Activated gamma-delta T cell treated with Interleukin-2 at 50 U/mL for 16 hours (primary cell): ENCODE measurements around the gene NFYB.
"Not testable (repeated sequence)": the region's sequence is repeated elsewhere in the genome, so short reads cannot be mapped to it uniquely, and the experiment has no call there.

Experiments used
- DNase-seq: peaks from one replicate; pipeline ENCODE4 v3.0.0-alpha.2; 2020

Gene NFYB

DNA sequence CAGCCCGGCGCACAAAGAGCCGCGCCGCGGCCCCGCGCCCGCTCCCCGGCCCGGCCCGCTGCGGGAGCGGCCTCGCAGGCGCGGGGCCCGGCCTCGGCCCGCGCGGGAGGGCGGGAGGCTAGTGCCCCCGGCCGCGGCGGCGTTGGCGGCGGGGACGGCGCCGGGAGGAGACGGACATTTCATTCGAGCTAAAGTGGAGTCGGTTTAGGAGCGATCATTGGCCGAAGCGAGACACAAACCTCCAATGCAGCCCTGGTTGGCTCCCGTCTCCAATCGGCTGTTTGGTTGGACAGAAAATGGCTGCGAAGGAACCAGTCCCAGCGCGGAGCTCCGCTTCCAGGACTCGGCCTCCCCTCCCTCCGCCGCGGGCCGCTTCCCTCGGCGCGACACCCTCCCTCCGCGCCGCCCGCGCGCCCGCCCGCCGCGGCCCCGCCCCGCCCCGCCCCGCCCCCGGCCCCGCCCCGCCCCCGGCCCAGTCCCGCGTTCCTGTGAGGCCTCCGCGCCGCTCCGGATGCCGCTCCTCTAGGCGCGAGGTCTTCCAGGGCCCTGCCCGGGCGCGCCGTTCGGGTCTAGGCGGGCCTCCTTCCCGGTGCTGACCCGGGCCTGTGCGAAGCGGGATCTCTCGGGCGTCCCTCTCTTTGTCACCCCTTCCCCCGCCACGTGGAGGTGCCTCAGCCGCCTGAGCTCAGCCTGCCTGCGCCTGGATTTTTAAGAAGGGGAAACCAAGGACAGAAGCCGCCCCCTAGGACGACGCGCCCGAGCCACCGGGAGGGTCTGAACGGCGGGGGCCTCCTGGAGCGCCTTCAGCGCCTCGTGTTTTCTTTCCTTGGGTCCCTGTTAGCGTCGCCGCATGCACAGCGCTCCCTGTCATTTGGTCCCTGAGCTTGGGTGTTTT is at the start of gene NFYB:
TSS of gene NFYB (minus strand) at position 309 of the 895 bp plus-strand sequence. CDS start 2,757 bp downstream, outside the sequence.
- peak; percentile 90 for DNase-seq

DNA sequence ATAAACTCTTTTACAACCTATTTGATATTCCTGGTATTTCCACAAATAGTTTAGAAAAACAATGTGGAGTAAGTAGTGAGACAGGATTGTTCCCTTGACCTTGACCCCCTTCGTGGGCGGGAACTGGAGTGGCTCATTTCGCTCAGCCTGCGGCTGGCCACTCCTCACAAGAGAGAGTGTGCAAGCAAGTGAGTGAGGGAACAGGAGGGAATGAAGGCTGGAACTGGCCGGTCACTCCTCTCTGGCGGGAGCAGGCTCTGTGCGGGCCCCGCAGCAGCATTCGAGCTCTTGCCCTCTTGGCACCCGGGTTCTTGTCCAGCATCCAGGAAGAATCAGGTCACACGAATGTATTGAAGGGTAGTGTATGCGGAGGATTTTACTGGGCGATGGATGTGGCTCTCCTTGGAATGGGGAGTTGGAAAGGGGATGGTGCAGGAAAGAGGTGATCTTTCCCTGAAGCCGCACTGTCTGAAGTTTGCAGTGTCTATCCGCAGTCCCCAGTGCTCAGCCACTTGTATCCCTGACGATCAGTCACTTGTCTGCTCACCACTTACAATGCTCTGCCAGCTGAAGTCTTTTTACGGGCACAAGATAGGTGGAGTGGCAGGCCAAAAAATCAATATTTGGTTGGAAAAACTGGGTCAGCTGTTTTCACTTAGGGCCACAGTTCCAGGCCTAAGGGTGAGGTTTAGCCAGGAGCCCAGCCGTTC is 49.6 kb upstream of the NFYB start:
- no peak for DNase-seq

DNA sequence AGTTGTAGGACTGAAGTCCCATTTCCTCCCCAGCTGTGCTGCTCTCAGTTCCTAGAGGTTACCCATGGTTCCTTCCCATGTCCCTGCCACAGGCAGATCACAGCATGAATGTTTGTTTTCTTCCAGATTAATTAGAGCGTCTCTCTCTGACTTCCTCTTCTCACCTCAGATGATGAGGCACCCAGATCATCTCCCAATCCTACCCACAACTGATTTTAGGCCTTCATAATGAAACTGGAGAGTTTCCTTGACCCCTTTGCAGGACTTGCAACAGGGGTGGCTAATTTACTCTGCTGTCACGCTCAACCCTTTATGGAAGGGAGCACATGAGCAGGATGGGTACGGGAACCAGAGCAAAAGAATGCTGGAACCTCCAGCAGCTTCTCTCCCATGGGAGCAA is 45.4 kb upstream of the NFYB start:
- DNase-seq, result no peak

DNA sequence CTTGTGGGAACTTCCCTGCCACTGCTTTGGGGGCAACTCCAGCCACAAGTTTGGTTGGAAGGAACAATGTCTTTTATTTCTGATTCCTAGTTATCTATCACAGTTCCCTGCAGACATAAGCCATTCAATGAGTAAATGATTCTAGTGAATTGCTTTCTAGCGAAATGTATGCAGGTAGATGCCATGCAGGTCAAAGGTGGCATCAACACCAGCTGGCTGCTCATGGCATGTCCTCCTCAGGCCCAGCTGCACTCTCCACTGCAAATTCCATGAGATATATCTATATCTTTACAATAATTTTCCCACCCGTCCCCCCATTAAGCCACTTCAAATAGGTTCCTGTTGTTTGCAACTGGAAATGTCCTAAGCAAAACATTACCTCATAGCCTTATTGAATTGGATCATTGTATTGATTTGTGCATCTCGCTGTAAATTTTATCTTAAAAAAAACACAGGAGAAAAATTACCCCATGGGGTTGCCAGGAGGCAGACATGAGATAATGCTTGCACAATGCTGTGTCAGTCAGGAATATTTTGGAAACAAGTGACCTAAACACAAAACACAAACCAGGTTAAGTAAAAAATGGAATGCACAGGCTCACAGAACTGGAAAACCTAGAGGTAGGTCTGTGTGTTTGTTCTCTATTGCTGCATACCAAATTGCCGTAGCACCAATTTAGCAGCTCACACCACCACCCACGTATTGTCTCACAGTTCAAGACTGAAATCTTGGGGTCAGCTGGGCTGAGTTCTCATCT is 44.8 kb upstream of the NFYB start:
- no peak for DNase-seq

DNA sequence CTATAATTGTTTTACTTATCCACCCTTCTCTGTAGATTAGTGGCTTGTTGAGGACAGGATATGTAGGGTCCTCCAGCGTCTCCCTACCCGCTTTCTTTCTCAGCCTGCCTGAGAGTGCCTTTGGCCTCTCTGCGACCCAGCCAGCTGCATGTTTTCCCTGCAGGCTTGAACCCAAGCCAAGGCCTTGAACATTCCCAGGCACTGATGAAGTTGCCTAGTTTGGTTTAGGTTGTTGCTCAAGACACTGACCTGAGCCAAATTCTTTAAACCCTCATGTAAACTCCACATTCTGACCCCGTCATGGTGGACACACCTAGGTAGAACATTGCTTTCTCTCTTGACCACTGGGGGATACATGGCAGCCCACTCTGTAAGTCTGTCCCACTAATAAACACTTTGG is 44.1 kb upstream of the NFYB start:
- no peak for DNase-seq

DNA sequence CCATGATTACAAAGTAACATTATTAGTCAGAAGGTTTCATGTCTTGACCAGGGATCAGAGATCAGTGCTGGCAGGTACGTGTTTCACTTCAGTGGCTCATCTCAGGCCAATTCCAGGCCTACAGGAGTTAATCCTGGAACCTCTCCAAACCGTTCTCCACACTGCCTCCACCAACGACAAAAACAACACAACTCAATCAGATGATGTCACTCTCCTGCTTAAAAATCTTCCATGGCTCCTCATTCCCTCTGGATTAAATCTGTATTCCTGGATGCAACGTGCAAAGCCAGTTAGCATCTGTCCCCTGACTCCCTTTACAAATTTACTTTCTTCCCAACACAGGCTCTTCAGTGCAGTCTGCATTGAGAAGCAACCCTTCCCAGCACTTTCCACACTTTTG is 43.3 kb upstream of the NFYB start:
- DNase-seq, result no peak

DNA sequence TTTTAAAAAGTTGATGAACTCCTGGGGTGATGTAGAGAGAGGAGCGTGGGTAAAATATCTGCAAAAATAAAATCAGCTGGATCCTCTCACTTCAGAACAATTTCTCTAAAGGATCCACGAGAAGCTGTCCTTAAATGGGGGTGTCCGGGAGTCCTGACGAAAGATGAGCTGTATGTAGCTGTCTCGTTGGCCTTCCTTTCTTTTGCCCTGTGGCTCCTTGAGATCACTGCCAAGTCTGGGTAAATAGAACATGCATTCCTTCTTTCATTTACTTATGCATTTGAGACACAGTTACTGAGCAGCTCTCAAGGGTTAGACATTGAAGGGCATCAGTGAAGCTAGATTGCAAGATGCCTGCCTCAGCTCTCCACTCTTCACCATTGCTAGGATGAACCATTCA is 42.4 kb upstream of the NFYB start:
- no peak for DNase-seq

DNA sequence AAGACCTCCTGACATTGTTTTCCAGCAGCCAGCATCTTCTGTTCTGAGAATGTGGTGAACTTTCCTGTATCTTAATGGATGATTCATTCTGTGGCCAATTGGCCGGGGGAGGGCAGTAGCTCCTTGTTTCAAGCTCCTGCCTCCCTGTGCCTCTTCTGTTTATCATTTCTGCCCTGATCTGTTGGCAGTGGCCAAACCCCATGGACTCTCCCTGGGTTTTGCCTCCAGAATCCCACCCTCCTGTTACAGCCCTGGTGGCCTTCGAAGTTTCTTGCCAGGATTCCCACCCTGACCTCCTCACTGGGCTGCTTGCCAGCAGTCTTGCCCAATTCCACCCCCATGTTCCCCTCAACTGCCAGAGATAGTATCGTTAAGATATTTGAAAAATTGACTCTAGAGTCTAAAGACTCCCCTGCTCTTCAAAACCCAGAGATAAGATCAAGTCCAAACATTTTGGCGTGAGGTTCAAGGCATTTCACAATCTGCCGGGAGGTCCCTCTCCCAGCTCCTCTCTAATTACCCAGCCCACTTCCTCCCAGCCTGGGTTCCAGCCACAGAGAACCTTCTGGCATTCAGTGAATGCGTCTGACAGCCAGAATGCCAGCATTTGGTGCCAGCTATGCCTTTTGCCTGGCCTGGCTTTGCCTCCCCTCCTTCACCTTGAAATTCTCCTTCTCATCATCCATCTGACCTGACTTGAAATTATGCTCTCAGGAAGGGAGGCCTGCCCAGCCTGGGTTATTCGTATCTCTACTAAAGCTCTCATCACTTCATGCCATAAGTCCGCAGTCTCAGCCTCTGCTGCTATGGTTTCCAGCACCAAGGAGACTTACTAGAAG is 39.9 kb upstream of the NFYB start:
- no peak for DNase-seq

DNA sequence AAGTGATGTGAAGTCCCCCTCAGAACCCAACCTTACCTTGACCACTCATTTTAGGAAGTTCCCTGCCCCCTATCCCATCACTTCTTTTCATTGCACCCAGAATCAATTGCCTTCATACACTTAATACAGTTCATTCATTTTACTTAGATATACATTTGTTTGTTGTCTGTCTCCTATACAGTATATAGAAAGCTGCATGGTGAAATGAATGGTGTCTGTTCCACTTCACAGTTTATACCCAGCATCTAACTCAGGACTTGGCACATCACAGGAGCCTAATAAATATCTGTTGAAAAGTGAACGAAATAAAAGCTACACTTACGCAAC is 39.3 kb upstream of the NFYB start:
- DNase-seq, result no peak

DNA sequence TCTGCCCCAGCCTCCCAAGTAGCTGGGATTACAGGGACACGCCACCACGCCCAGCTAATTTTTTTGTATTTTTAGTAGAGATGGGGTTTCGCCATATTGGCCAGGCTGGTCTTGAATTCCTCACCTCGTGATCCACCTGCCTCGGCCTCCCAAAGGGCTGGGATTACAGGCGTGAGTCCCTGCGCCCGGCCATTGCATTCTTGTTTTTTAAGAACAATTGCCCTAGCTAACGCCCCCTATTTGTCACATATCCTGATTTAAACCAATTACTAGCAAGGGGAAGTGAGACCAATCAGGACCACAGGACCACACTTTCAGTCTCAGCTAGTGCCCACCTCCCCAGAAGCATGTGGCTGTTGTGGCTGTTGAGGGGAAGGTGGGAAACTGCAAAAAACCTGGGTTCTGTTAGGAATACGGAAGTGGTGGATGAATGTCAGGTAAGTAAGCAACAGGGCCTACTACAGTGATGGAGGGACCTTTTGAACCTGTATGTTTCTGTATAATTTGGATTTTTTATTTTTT is 37.8 kb upstream of the NFYB start:
- no peak for DNase-seq

DNA sequence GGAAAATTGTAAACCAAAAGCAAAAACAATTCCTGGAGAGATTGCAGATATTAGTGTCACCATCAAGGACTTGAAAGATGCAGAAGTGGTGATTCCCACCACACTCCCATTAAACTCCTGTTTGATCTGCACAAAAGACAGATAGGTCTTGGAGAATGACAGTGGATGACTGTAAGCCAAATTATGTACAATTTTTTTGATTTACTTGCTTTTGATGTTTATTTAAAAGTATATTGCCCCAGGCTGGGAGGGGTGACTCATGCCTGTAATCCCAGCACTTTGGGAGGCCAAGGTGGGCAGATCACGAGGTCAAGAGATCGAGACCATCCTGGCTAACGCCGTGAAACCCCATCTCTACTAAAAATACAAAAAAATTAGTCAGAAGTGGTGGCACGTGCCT is 35.8 kb upstream of the NFYB start:
- DNase-seq, result not testable (repeated sequence)

DNA sequence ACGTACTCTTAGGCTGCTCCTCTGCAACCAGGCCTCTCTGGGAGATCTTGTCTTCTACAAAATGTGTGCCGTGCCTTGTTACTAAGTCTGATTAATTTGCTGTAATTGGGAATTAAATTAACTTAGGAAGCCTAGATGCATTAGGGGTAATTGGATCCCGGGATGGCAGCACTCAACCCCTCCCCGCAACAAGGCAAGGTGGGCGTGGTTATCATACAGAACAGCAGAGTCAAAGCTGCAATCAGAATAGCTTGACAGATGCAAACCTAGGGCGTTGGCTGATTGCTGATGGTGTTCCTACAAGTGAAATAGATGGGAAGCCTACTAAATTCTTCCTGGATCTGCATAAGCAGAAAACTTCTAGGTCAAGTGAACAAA is 34.5 kb upstream of the NFYB start:
- DNase-seq, result no peak

DNA sequence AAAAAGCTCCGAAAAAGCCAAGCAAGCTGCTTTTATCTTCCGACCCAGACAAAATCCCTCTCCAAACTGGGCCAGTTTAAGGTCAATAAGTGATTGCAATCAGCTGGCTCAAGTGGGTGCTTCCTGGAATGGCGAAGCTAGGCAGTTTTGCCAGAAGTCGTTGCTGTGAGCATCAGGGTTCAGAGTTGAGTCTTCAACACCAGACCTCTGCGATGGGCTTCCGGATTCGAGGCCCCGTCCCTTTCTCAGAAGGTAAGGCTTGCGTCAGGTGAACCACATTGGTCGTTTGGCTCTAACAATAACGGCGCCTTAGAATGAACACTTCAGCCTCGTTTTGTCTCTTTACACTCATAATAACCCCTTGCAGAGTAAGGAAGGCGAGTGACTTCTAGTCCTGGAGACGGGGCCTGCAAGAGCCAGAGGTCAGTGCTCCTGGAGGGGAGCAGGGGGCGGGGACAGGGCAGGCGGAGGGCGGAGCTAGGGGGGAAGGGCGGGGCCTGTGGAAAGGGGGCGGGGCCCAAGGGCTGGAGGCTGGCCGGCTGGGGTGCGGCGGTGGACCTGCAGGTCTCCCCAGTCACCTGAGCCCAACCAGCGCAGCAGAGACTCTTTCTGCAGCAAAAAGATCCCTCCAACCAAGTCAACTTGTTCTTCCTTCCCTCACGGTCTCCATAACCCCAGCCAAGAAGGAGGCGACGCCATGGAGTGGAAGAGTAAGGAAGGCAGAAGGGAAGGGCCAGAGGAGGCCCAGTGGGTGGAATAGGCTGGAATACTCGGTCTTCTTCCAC is 34.0 kb upstream of the NFYB start:
- DNase-seq, result no peak

DNA sequence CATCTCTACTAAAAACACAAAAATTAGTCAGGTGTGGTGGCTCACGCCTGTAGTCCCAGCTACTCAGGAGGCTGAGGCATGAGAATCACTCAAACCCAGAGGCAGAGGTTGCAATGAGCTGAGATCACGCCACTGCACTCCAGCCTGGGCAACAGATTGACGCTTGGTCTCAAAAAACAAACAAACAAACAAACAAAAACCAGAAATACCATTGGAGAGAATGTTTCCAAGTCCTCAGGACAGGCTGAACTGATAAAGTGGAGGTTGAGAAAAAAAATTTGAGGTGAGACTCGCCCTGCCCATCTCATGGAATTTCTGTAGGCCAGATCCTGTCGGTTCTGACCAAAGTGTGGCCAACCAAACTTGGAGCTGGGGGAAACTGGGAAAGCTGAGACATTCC is 30.6 kb upstream of the NFYB start:
- DNase-seq, result no peak

DNA sequence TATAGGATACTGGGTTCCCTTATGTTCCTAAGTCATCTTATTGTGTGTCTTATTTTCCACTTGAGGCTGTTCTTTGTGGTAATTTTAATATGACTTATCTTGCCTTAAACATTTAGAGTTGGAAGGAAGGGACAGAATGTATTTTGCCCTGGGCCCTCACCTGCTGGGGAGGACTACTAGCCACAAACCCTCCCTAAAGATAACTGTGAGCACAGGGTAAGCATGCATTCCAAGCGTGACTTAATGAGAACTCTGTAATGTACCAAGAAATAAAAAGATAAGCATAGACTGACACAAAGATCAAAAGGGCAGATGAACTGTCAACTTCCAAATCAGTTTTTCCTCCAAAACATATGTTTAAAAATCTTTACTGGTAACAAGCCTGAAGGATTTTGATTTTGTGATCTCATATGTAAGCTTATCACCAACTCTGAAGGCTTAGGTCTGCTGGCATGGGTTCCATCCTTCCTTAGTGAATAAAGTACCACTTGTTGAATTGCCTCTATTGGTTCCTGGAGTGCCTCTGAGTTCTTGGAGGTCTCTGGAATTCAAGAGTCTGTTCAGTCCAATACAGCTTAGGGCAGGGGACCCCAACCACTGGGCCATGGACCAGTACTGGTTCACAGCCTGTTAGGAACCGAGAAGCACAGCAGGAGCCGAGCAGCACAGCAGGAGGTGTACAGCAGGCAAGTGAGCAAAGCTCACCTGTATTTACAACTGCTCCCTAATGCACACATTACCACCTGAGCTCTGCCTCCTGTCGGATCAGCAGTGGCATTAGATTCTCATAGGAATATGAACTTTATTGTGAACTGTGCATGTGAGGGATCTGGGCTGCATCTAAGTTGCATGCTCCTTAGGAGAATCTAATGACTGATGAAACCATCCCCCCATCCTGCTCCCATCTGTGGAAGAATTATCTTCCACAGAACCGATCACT is 29.8 kb upstream of the NFYB start:
- no peak for DNase-seq

DNA sequence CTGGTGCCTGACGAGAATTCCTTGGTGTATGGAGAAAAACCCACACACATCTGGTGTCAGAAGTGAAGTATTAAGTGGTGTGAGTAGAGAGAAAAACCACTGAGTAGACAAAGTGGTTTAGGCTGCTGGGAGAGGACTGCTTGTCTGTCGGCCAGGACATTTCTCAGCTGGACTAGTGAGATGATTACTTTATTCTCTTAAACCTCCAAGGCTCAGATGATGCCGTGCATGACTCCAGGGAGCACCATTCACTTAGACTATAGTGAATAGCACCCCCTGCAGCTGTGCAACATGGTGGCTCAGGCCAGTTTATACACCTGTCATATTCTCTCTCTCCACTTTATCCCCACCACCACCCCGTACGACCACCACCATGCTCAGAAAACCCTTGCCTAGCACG is 28.5 kb upstream of the NFYB start:
- no peak for DNase-seq

DNA sequence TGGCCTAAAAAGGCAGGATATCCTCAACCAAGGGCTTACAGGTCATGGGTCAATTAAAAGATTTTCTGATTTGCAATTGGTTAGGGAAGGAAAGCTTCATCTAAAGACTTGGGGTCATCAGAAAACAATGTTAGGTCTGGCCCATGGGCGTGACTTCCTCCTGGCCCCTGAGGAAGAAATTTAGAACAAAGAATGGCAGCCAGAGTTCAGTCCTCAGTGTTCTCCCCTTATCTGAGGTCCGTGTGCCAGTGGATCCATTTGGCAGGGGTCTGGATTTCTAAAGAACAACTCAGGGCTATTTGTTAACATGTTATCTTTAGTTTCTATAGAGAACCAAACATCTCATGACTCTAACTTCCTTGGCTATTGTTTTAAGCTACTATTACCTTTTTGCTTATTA is 27.8 kb upstream of the NFYB start:
- no peak for DNase-seq

DNA sequence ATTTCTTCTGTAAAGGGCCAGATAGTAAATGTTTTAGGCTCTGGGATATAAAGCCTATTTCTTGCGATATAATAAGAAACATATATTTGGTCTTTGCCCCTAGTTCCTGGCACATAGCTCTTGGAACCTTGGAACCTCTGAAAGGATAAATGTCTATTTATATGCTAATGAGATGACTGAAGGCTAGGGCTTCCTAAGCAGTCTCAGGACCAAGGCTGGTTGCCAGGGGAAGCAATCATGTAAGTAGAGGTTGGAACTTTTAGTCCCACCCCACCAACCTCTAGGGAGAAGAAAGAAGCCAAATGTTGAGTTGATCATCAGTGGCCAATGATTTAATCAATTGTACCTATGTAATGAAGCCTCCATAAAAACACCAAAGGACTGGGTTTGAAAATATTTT is 26.6 kb upstream of the NFYB start:
- no peak for DNase-seq

DNA sequence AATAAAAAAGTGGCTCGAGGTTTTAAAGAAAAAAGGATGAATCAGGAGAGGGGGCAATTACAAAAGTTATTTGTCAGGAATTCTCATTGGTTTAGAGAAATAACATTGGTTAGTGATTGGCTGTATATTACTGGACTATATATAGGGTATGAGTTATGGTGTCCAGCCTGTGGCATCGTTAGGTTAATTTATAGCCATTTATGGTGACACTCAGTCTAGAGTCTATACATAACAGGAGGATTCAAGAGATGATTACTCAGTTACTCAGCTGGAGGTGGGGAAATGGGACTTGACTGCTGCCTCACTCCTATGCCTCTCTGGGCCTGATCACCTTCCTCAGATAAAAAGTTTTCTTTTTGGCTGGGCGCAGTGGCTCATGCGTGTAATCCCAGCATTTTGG is 25.6 kb upstream of the NFYB start:
- no peak for DNase-seq

DNA sequence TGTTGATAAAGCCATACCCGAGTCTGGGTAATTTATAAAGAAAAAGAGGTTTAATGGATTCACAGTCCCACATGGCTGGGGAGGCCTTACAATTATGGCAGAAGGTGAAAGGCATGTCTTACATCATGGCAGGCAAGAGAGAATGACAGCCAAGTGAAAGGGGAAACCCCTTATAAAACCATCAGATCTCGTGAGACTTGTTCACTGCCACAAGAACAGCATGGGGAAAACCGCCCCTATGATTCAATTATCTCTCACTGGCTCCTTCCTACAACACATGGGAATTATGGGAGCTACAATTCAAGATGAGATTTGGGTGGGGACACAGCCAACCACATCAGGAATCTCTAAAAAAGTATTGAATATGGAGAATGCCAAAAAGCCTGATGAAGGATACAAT is 25.0 kb upstream of the NFYB start:
- DNase-seq, result not testable (repeated sequence)
